Karpas-422 (cell line): ENCODE data around the gene NUS1. TPM values are rescaled to one million over a fixed set of nuclear protein-coding genes. Genes with fewer than 3 reads are reported as not detected.
"Not testable (repeated sequence)": the region's sequence is repeated elsewhere in the genome, so short reads cannot be mapped to it uniquely, and the experiment has no call there.

ENCODE experiments used
- DNase-seq: peaks from one replicate; pipeline ENCODE4 v3.0.0-alpha.2; 2015
- H2AFZ ChIP-seq: fragments of 200-600 bp; sonication (generic); 2 replicates; pipeline ENCODE4 v1.6.1; 2014; ENCODE audit warnings: antibody characterized with exemption, low read length, mixed read lengths
- H3K27ac ChIP-seq: fragments of 200-600 bp; sonication (generic); 2 replicates; pipeline ENCODE4 v1.5.1; 2014; ENCODE audit warnings: mild to moderate bottlenecking, low read length, moderate library complexity
- H3K27me3 ChIP-seq: fragments of 200-600 bp; sonication (generic); 2 replicates; pipeline ENCODE4 v1.6.1; 2014; ENCODE audit warnings: low read length, mixed read lengths
- H3K36me3 ChIP-seq: fragments of 200-600 bp; sonication (generic); 2 replicates; pipeline ENCODE4 v1.6.1; 2014; ENCODE audit warnings: low read length, mixed read lengths; ENCODE audit not compliant: insufficient read depth
- H3K4me1 ChIP-seq: fragments of 200-600 bp; sonication (generic); 2 replicates; pipeline ENCODE4 v1.6.1; 2014; ENCODE audit warnings: mild to moderate bottlenecking, low read length, mixed read lengths
- H3K4me2 ChIP-seq: fragments of 200-600 bp; sonication (generic); 2 replicates; pipeline ENCODE4 v1.6.1; 2014; ENCODE audit warnings: low read length, low read depth, mild to moderate bottlenecking; ENCODE audit not compliant: poor library complexity, severe bottlenecking
- H3K4me3 ChIP-seq: fragments of 200-600 bp; sonication (generic); 2 replicates; pipeline ENCODE4 v1.5.1; 2014; ENCODE audit warnings: mild to moderate bottlenecking, antibody characterized with exemption, low read length, mixed read lengths
- H3K79me2 ChIP-seq: fragments of 200-600 bp; sonication (generic); 2 replicates; pipeline ENCODE4 v1.6.1; 2014; ENCODE audit warnings: mild to moderate bottlenecking, low read length, mixed read lengths
- H3K9ac ChIP-seq: fragments of 200-600 bp; sonication (generic); 2 replicates; pipeline ENCODE4 v1.6.0; 2014; ENCODE audit warnings: low read length
- H3K9me2 ChIP-seq: fragments of 200-600 bp; sonication (generic), shearing (Covaris generic); replicated peaks from 2 replicates; pipeline ENCODE4 v1.6.0; 2014; ENCODE audit warnings: mild to moderate bottlenecking, low read length, moderate library complexity; ENCODE audit not compliant: insufficient read depth
- H3K9me3 ChIP-seq: fragments of 300-700, 200-600 bp; sonication (generic); 2 replicates; pipeline ENCODE4 v1.6.1; 2014; ENCODE audit warnings: low read length, mixed read lengths
- H4K20me1 ChIP-seq: fragments of 200-600 bp; sonication (generic); 2 replicates; pipeline ENCODE4 v1.6.1; 2014; ENCODE audit warnings: mild to moderate bottlenecking, antibody characterized with exemption, low read length, low read depth; ENCODE audit not compliant: insufficient read depth
- total RNA-seq: library from RNA; depleted of rRNA; stranded (reverse); fragments of >200 nt; shearing (Covaris generic); gene quantifications from 2 replicates; pipeline ENCODE4 v1.2.3, GENCODE V29; 2014; ENCODE audit warnings: low replicate concordance

Gene NUS1
- total RNA-seq, 1 experiment from 2014 or later: 21.9 TPM

DNA sequence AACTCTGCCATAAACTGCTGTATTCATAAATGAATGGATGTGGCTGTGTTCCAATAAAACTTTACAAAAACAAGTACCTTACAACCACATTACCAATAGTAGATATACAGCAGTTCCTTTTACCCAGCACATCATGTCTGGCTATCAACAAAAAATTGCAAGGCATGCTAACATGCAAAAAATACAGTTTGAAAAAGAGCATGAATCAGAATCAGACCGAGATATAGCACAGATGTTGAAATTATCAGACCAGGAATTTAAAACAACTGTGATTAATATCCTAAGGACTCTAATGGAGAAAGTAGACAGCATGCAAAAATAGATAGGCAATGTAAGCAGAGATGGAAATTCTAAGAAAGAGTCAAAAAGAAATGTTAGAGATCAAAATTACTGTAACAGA is 8.4 kb upstream of the NUS1 start:
- Histone ChIP-seq H3K9me2 (no peaks in the 10 kb centered on the region), H3K4me3 (no peak overlapping the region), H4K20me1 (no peaks in the 10 kb centered on the region), H3K27me3 (no peaks in the 10 kb centered on the region), H3K27ac (no peak overlapping the region), H3K9me3 (no peaks in the 10 kb centered on the region), H3K79me2 (no peaks in the 10 kb centered on the region), H2AFZ (no peak overlapping the region), H3K9ac (no peak overlapping the region), H3K36me3 (no peaks in the 10 kb centered on the region), H3K4me2 (no peak overlapping the region), H3K4me1 (peaks cover 7% of the 10 kb centered on the region)
- DNase-seq: no peak

- Histone ChIP-seq H4K20me1 (no peaks in the 10 kb centered on the region), H3K36me3 (no peaks in the 10 kb centered on the region), H3K9ac (no peak overlapping the region), H3K79me2 (no peaks in the 10 kb centered on the region), H3K4me1 (peaks cover 7% of the 10 kb centered on the region), H3K4me3 (no peak overlapping the region), H3K9me3 (no peaks in the 10 kb centered on the region), H3K9me2 (no peaks in the 10 kb centered on the region), H3K27me3 (no peaks in the 10 kb centered on the region), H2AFZ (no peak overlapping the region), H3K4me2 (no peak overlapping the region), H3K27ac (no peak overlapping the region)
- DNase-seq: no peak
Measured at GRCh38 chr6:117668736-117669135, 6.5 kb upstream of the NUS1 start.

DNA sequence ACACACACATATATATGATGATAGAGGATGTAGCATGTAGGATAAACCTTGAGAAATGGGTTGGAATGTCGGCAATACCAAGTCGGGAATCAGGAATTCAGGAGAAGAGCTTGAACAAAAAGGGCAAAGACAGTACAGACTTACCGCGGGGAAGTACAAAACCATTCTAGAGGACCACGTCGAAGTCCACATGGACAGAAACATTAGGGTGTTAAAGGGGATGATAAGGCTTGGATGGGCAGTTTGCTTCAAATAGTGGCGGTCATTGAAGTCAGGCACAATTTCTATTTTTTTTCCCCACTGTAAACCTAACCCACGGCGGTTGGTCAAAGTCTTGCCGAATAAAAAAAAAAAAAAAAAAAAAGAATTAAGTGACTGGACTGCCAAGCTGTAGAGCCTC is 766 bp upstream of the NUS1 start:
- Histone ChIP-seq H3K27ac (no peak overlapping the region), H3K79me2 (peaks cover 41% of the 10 kb centered on the region)

GRCh38 chr6:117675658-117676301 is 511 bp downstream of the NUS1 start:
- H4K20me1 ChIP-seq, H3K27ac ChIP-seq, H3K9me2 ChIP-seq, H2AFZ ChIP-seq, H3K27me3 ChIP-seq, DNase-seq: not testable (repeated sequence)
- H3K4me2 ChIP-seq: peak overlapping the region; percentile 64
- peaks cover 54% of the 10 kb centered on the region for H3K79me2 ChIP-seq
- peak overlapping the region; percentile 88 for H3K4me3 ChIP-seq
- peak overlapping the region; percentile 84 for H3K9ac ChIP-seq
- H3K9me3 ChIP-seq: peaks cover 15% of the 10 kb centered on the region
- H3K4me1 ChIP-seq: peaks cover 21% of the 10 kb centered on the region
- peaks cover 41% of the 10 kb centered on the region for H3K36me3 ChIP-seq

More for the DNA sequence above, 766 bp upstream of the NUS1 start:
- Histone ChIP-seq H3K4me3 (peak overlapping the region; percentile 66), H3K36me3 (peaks cover 28% of the 10 kb centered on the region), H3K4me1 (peaks cover 25% of the 10 kb centered on the region), H3K9ac (peak overlapping the region; percentile 84), H3K9me3 (peaks cover 7% of the 10 kb centered on the region; the same call in 1 of the 2 replicates), H3K4me2 (peak overlapping the region; percentile 68), H2AFZ (peak overlapping the region; percentile 92), H3K27me3 (no peaks in the 10 kb centered on the region), H4K20me1 (no peaks in the 10 kb centered on the region), H3K9me2 (no peaks in the 10 kb centered on the region)
- no peak for DNase-seq

- Histone ChIP-seq H3K9ac (no peak overlapping the region), H3K27me3 (no peaks in the 10 kb centered on the region), H3K9me2 (no peaks in the 10 kb centered on the region), H3K36me3 (peaks cover 47% of the 10 kb centered on the region), H3K79me2 (peaks cover 63% of the 10 kb centered on the region), H3K4me3 (peak overlapping the region; percentile 88), H4K20me1 (no peaks in the 10 kb centered on the region), H2AFZ (no peak overlapping the region), H3K27ac (no peak overlapping the region), H3K4me1 (peaks cover 21% of the 10 kb centered on the region), H3K9me3 (peaks cover 17% of the 10 kb centered on the region), H3K4me2 (peak overlapping the region; percentile 64)
- no peak for DNase-seq
Measured at GRCh38 chr6:117676577-117677218, 1.4 kb downstream of the NUS1 start.

DNA sequence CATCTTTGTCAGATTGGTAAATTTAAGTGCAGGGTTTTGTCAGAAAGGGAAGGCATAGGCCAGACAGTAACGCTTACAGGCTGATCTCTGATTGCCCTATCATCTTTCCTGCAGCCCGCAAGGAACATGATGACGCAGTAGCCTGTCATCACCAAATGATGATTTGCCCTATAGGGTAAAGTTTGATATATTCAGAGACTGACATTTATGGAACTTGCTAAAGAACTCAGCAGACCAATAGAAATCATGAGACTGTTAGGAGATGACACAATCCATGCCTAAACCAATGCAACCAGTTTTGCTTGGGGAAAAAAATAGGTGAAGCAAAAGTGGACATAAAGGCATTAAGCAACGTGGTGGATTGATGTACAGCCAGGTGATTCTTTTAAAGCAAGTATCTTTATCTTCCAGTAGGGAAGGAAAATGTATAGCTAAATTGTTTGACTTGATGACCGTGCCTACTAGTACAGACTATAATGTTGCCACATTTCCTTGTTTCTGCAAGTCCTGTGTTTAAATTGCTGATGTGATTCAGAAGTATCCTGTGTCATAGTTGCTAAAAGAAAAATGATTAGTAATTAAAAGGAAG is 2.4 kb downstream of the NUS1 start:
- Histone ChIP-seq H4K20me1 (no peaks in the 10 kb centered on the region), H2AFZ (no peak overlapping the region), H3K9ac (no peak overlapping the region), H3K27me3 (no peaks in the 10 kb centered on the region), H3K9me2 (no peaks in the 10 kb centered on the region), H3K4me2 (peak overlapping the region; percentile 64), H3K4me1 (peaks cover 21% of the 10 kb centered on the region), H3K4me3 (0 out of 2 replicates have a peak overlapping the region, but pooled peaks have one; percentile 88), H3K36me3 (peaks cover 47% of the 10 kb centered on the region), H3K9me3 (peaks cover 17% of the 10 kb centered on the region), H3K79me2 (peaks cover 73% of the 10 kb centered on the region), H3K27ac (no peak overlapping the region)
- DNase-seq: no peak

DNA sequence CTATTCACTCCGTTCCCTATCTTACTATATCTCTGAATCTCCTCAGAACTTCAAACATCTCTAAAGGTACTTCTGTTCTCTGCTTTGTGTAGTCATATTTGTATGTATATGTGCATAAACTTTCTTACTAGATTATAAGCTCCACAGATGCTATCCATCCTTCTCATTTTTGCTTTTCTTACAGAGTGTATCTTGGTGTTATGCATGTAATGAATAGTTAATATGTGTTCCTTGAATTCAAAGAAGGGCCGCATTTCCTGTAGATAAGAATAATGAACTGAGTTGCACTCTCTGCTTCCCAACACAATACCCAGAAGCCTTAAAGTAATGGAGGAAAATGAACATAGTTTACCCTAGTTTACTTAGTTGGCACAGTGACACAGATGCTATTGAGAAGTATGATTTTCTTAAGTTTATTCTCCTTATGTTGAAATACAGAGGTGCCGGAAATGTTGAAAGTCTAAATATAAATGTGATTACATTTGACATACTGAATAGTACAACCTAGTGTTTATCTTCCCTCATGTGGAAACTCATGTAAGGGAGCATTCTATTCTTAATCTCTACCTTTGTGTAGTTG is 6.0 kb downstream of the NUS1 start:
- Histone ChIP-seq H3K4me1 (peaks cover 24% of the 10 kb centered on the region), H2AFZ (no peak overlapping the region), H3K4me2 (no peak overlapping the region), H3K27me3 (no peaks in the 10 kb centered on the region), H4K20me1 (no peaks in the 10 kb centered on the region), H3K4me3 (no peak overlapping the region), H3K79me2 (peaks cover 98% of the 10 kb centered on the region), H3K9me2 (no peaks in the 10 kb centered on the region), H3K27ac (no peak overlapping the region), H3K9me3 (peaks cover 17% of the 10 kb centered on the region), H3K36me3 (peaks cover 64% of the 10 kb centered on the region), H3K9ac (no peak overlapping the region)
- no peak for DNase-seq

DNA sequence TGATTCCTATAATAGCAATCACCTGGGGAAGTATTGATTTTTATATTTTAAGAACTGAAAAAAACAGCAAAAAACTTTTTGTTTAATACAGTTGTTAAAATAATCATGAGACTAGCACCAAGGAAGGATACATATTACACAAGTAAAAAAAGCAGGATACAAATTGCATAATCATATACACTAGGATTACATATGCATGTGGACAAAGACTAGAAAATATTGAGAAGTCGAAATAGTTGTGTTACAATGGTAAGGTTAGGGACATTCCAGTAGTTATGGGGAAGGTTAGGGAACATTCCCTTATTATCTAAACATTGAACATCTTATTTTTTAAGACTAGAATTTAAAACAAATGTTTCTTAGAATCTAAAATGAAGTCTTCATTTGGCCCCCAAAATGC is 9.5 kb downstream of the NUS1 start:
- Histone ChIP-seq H3K9ac (no peak overlapping the region), H3K9me3 (peaks cover 8% of the 10 kb centered on the region), H3K9me2 (no peaks in the 10 kb centered on the region), H3K79me2 (peaks cover 98% of the 10 kb centered on the region), H3K36me3 (peaks cover 42% of the 10 kb centered on the region), H2AFZ (no peak overlapping the region), H4K20me1 (0 out of 2 replicates have a peak, but pooled peaks cover 6% of the 10 kb centered on the region), H3K4me3 (no peak overlapping the region), H3K4me1 (peaks cover 10% of the 10 kb centered on the region; the same call in 1 of the 2 replicates), H3K27me3 (no peaks in the 10 kb centered on the region), H3K4me2 (no peak overlapping the region), H3K27ac (no peak overlapping the region)
- no peak for DNase-seq
